ENCODE measurements around the gene ANO7. TPM values are rescaled to one million over a fixed set of nuclear protein-coding genes. Genes with fewer than 3 reads are reported as not detected.

The ANO7 gene
- total RNA-seq, 1 donor from 2014 or later, result 1.2 TPM

DNA sequence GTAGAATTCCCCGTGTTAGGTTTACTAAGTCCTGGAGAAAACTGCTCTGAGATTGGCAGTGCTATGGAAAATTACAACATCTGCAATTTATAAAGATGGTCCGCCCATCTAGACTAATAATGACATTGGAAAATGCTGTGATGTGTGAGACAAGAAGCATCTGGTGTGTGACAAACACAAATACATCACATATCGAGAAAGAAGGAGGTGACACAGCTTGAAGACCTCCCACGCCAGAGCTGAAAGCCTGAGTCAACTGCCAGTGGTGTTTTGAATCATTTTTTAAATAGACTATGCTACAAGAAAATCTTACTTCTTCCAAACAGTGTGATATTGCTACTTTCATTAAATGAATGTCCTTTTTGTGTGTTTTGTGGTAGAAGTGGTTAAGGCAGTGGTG is 8.6 kb upstream of the ANO7 start:
- ChIA-PET CTCF (no interaction called here), POLR2A (no interaction called here)
- DNase-seq, result no peak
- no peak overlapping the region for H3K4me3 Mint-ChIP-seq
- H3K36me3 Mint-ChIP-seq (ENCODE audit: low read depth), result peaks cover 59% of the 10 kb centered on the region
- no peak overlapping the region for H3K27ac Mint-ChIP-seq
- H3K27me3 Mint-ChIP-seq, result no peaks in the 10 kb centered on the region
- H3K4me1 Mint-ChIP-seq, result no peaks in the 10 kb centered on the region
- TF ChIP-seq, protein P1, sequence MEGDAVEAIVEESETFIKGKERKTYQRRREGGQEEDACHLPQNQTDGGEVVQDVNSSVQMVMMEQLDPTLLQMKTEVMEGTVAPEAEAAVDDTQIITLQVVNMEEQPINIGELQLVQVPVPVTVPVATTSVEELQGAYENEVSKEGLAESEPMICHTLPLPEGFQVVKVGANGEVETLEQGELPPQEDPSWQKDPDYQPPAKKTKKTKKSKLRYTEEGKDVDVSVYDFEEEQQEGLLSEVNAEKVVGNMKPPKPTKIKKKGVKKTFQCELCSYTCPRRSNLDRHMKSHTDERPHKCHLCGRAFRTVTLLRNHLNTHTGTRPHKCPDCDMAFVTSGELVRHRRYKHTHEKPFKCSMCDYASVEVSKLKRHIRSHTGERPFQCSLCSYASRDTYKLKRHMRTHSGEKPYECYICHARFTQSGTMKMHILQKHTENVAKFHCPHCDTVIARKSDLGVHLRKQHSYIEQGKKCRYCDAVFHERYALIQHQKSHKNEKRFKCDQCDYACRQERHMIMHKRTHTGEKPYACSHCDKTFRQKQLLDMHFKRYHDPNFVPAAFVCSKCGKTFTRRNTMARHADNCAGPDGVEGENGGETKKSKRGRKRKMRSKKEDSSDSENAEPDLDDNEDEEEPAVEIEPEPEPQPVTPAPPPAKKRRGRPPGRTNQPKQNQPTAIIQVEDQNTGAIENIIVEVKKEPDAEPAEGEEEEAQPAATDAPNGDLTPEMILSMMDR (IDR thresholded peaks at IDR 0.05), result no peak
- no peak for ATAC-seq (ENCODE audit: low read depth)
- no peaks in the 10 kb centered on the region for H3K9me3 Mint-ChIP-seq
- intact Hi-C loops (cut with micrococcal nuclease), result no loop called here

- Mint-ChIP-seq H3K4me3 (no peak overlapping the region), H3K9me3 (no peaks in the 10 kb centered on the region), H3K27me3 (no peaks in the 10 kb centered on the region), H3K27ac (no peak overlapping the region), H3K4me1 (no peaks in the 10 kb centered on the region), H3K36me3 (ENCODE audit: low read depth) (peaks cover 55% of the 10 kb centered on the region)
- DNase-seq, result no peak
- ATAC-seq (ENCODE audit: low read depth), result no peak
- intact Hi-C loops (cut with micrococcal nuclease), result no loop called here
- TF ChIP-seq, protein P1 (IDR thresholded peaks at IDR 0.05), result no peak
- CTCF ChIA-PET, result no interaction called here
- POLR2A ChIA-PET, result no interaction called here
These were observed 8.0 kb upstream of the ANO7 start for GRCh38 chr2:241180495-241180894.

DNA sequence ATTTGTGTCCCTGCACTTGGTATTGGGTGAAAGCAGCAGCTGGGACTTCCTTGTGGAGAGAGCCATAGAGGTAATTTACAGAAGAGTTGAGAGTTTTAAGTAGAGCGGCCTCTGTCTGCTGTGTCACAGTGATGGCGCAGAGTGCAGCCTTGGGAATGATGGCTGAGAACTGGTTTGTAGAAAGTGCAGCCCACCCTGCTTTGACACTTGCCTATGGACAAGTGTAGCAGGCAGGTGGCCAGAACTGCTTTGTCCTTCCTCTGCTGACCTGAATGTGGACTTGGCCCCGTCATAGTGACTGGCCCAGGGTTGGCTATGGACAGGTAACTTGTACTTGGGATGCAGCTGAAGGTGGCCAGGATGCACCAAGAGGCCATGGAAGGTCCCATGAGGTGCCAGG is 6.4 kb upstream of the ANO7 start:
- no peak overlapping the region for H3K27ac Mint-ChIP-seq
- TF ChIP-seq, protein P1 (IDR thresholded peaks at IDR 0.05), result no peak
- DNase-seq (no peak), ATAC-seq (ENCODE audit: low read depth) (no peak)
- H3K27me3 Mint-ChIP-seq, result no peaks in the 10 kb centered on the region
- ChIA-PET POLR2A (no interaction called here), CTCF (no interaction called here)
- no peaks in the 10 kb centered on the region for H3K4me1 Mint-ChIP-seq
- H3K9me3 Mint-ChIP-seq, result no peaks in the 10 kb centered on the region
- peaks cover 43% of the 10 kb centered on the region for H3K36me3 Mint-ChIP-seq (ENCODE audit: low read depth)
- no peak overlapping the region for H3K4me3 Mint-ChIP-seq
- intact Hi-C loops (cut with micrococcal nuclease), result no loop called here

DNA sequence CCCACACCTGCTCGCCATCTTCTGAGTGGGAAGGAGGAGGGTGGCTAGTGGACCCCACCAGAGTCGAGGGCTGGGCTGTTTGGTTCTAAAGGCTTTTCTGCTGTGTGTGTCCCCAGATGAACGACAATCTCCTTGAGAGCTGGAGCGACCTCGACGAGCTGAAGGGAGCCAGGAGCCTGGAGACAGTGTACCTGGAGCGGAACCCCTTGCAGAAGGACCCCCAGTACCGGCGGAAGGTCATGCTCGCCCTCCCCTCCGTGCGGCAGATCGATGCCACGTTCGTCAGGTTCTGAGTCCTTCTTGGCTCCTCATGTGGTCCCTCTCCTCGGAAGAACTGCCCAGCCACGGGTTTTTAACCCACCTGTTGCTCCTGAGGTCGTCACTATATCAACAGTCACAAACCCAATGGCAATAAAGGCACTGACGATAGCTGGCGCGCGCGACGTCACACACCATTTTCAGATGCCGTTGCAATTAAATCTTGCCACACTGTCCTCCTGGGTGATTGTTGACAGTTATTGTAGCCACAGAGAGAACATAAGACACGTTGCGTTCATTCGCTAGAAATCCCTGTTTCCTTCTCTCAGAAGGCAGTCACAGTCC is 5.8 kb upstream of the ANO7 start:
- TF ChIP-seq, protein P1 (IDR thresholded peaks at IDR 0.05), result no peak
- intact Hi-C loops (cut with micrococcal nuclease), result no loop called here

GRCh38 chr2:241183221-241183620 is 5.3 kb upstream of the ANO7 start:
- Mint-ChIP-seq H3K27ac (no peak overlapping the region), H3K27me3 (no peaks in the 10 kb centered on the region), H3K36me3 (ENCODE audit: low read depth) (peaks cover 37% of the 10 kb centered on the region), H3K4me1 (peaks cover 5% of the 10 kb centered on the region), H3K9me3 (no peaks in the 10 kb centered on the region), H3K4me3 (no peak overlapping the region)
- ChIA-PET CTCF (no interaction called here), POLR2A (no interaction called here)
- ATAC-seq (ENCODE audit: low read depth) (no peak), DNase-seq (no peak)
- TF ChIP-seq, protein P1 (IDR thresholded peaks at IDR 0.05), result no peak
- intact Hi-C loops (cut with micrococcal nuclease), result no loop called here

More for the DNA sequence above, 5.8 kb upstream of the ANO7 start:
- no peak for DNase-seq
- Mint-ChIP-seq H3K9me3 (no peaks in the 10 kb centered on the region), H3K27me3 (no peaks in the 10 kb centered on the region), H3K4me3 (no peak overlapping the region), H3K4me1 (peaks cover 2% of the 10 kb centered on the region), H3K36me3 (ENCODE audit: low read depth) (peaks cover 40% of the 10 kb centered on the region), H3K27ac (no peak overlapping the region)
- ATAC-seq (ENCODE audit: low read depth), result no peak
- POLR2A ChIA-PET, result no interaction called here
- CTCF ChIA-PET, result no interaction called here

All from activated B cell treated with CpG ODN at 0.5 μM for 24 hours (primary cell).